Keratinocyte (primary cell): ENCODE results near the gene CKM. TPM values are rescaled to one million over a fixed set of nuclear protein-coding genes. Genes with fewer than 3 reads are reported as not detected.

Experiments used
- DNase-seq: peaks from one replicate; pipeline ENCODE4 v3.0.0-alpha.2; 2011; ENCODE audit warnings: low read depth, missing footprints, low spot score
- FAIRE-seq: peaks from 2 replicates; lab custom pipeline; 2011; peaks lifted over from hg19 to GRCh38; lab: Jason Lieb, UNC
- H2AFZ ChIP-seq: 2 replicates; pipeline ENCODE4 v1.6.0; 2012; ENCODE audit warnings: low read length, control low read depth, inconsistent platforms; ENCODE audit not compliant: control insufficient read depth
- H3K27ac ChIP-seq: 2 replicates; pipeline ENCODE4 v1.5.1; 2011; ENCODE audit warnings: low read length; ENCODE audit not compliant: control insufficient read depth, insufficient read depth
- H3K27me3 ChIP-seq: 3 replicates; pipeline ENCODE4 v1.6.0; 2011; ENCODE audit warnings: low read length; ENCODE audit not compliant: control insufficient read depth, insufficient read depth; ENCODE audit errors: extremely low read depth
- H3K36me3 ChIP-seq, 2 experiments: 2 replicates in 1 of 2; 3 replicates in 1 of 2; pipeline ENCODE4 v1.5.1; 2011; ENCODE audit warnings: low read length in 2 of 2, mild to moderate bottlenecking in 1 of 2; ENCODE audit not compliant: control insufficient read depth in 2 of 2, insufficient read depth in 2 of 2; ENCODE audit errors: extremely low read depth in 1 of 2
- H3K4me1 ChIP-seq: 3 replicates; pipeline ENCODE4 v1.5.1; 2011; ENCODE audit warnings: low read length; ENCODE audit not compliant: control insufficient read depth, insufficient read depth; ENCODE audit errors: extremely low read depth
- H3K4me2 ChIP-seq: 3 replicates; pipeline ENCODE4 v1.6.0; 2011; ENCODE audit warnings: low read depth, low read length; ENCODE audit not compliant: control insufficient read depth, insufficient read depth; ENCODE audit errors: extremely low read depth
- H3K4me3 ChIP-seq, 3 experiments: fragments of 200-600 bp in 1 of 3; sonication (generic) in 1 of 3; 2 replicates in 2 of 3; 3 replicates in 1 of 3; pipeline ENCODE4 v1.5.1; 2011 to 2016; ENCODE audit warnings: low read length in 3 of 3, mild to moderate bottlenecking in 3 of 3, control low read depth in 2 of 3, inconsistent platforms in 1 of 3, low read depth in 1 of 3, mixed read lengths in 1 of 3, mixed run types in 1 of 3, moderate library complexity in 1 of 3; ENCODE audit not compliant: control insufficient read depth in 2 of 3, insufficient read depth in 2 of 3; ENCODE audit errors: extremely low read depth in 1 of 3
- H3K79me2 ChIP-seq: 2 replicates; pipeline ENCODE4 v1.6.0; 2012; ENCODE audit warnings: low read length; ENCODE audit not compliant: control insufficient read depth, insufficient read depth
- H3K9ac ChIP-seq: 3 replicates; pipeline ENCODE4 v1.6.0; 2011; ENCODE audit warnings: low read length; ENCODE audit not compliant: control insufficient read depth, insufficient read depth; ENCODE audit errors: extremely low read depth
- H3K9me1 ChIP-seq: 3 replicates; pipeline ENCODE4 v1.6.0; 2011; ENCODE audit warnings: low read length; ENCODE audit not compliant: control insufficient read depth, insufficient read depth; ENCODE audit errors: extremely low read depth
- H3K9me3 ChIP-seq: 2 replicates; pipeline ENCODE4 v1.5.1; 2012; ENCODE audit warnings: low read depth, low read length; ENCODE audit not compliant: control insufficient read depth
- H4K20me1 ChIP-seq: 3 replicates; pipeline ENCODE4 v1.6.0; 2011; ENCODE audit warnings: low read length; ENCODE audit not compliant: control insufficient read depth, insufficient read depth; ENCODE audit errors: extremely low read depth
- CTCF ChIP-seq, 3 experiments: IDR thresholded peaks in 1 of 3; conservative IDR thresholded peaks in 1 of 3; optimal IDR thresholded peaks in 1 of 3; 2 replicates in 2 of 3; 3 replicates in 1 of 3; pipeline versions ENCODE3 to v1.5.1; 2011; ENCODE audit warnings: low read length in 3 of 3, mild to moderate bottlenecking in 3 of 3, moderate library complexity in 2 of 3, control low read depth in 1 of 3, inconsistent platforms in 1 of 3; ENCODE audit not compliant: insufficient read depth in 2 of 3; ENCODE audit errors: extremely low read depth in 1 of 3
- EZH2 ChIP-seq: IDR thresholded peaks from one replicate; pipeline ENCODE4 v1.6.1; 2012; ENCODE audit warnings: inconsistent platforms, mild to moderate bottlenecking, low read length, moderate library complexity
- dilution Hi-C: fragments of 300-500 bp; cut with MboI; formaldehyde crosslinking; loops from one replicate; pipeline ENCODE4 v1.7.0; 2020; ENCODE audit warnings: low sequenced_read_pairs; ENCODE audit not compliant: extremely low pct_ligation_motif_present
- polyA minus RNA-seq, 3 experiments: library from RNA; depleted of rRNA, polyadenylated mRNA; stranded (reverse); fragments of >200 nt; gene quantifications; 1 replicate in 1 of 3; 2 replicates in 1 of 3; 3 replicates in 1 of 3; pipeline ENCODE4 v1.2.3, GENCODE V29; 2011
- polyA plus RNA-seq, 5 experiments: library from polyadenylated mRNA; depleted of rRNA in 3 of 5; stranded (reverse) in 3 of 5; stranded (forward) in 1 of 5; unstranded in 1 of 5; fragments of >200 nt; gene quantifications; 1 replicate in 1 of 5; 2 replicates in 3 of 5; 3 replicates in 1 of 5; pipeline versions ENCODE4 v1.2.1 to v1.2.3, GENCODE V29; 2011 to 2012; ENCODE audit warnings: missing spikeins in 2 of 5, low read depth in 1 of 5, low replicate concordance in 1 of 5

CKM gene
- 0.03 TPM in 1 of 3 replicates, not detected in the others for polyA plus RNA-seq
- polyA plus RNA-seq (2011; ENCODE audit: low read depth), result not detected
- polyA plus RNA-seq (2011; cell fraction: cytosol; rRNA removed), result not detected in 2 replicates
- not detected in 2 replicates for polyA plus RNA-seq (2011; cell fraction: nucleus; rRNA removed)
- polyA plus RNA-seq (2012; ENCODE audit: low replicate concordance), result 0.21 TPM in 1 of 2 replicates, not detected in the other
- polyA minus RNA-seq, result not detected in 3 replicates
- not detected for polyA minus RNA-seq (2011; cell fraction: cytosol; rRNA and poly(A)+ RNA removed)
- polyA minus RNA-seq (2011; cell fraction: nucleus; rRNA and poly(A)+ RNA removed), result not detected in 2 replicates

GRCh38 chr19:45322744-45323281 lies at the start of gene CKM:
TSS of gene CKM (minus strand) at chr19:45322875. CDS start at chr19:45319713, 3,162 bp downstream.
- Histone ChIP-seq H2AFZ (peak within 1 kb of the TSS; percentile 26), H3K79me2 (no peaks in the 10 kb centered on the region), H3K27ac (no peak within 1 kb of the TSS), H3K4me1 (no peaks in the 10 kb centered on the region), H3K4me3 (peak within 1 kb of the TSS in 1 of 3 experiments; percentile 34), H3K9me3 (no peaks in the 10 kb centered on the region), H3K9ac (no peak within 1 kb of the TSS), H3K4me2 (peak within 1 kb of the TSS; percentile 58), H3K27me3 (peaks cover 10% of the 10 kb centered on the region), H3K9me1 (no peaks in the 10 kb centered on the region), H4K20me1 (no peaks in the 10 kb centered on the region), H3K36me3 (no peaks in the 10 kb centered on the region)
- DNase-seq, result no peak
- dilution Hi-C loops, result no loop called here
- no peak for FAIRE-seq
- TF ChIP-seq CTCF (optimal IDR thresholded peaks at IDR 0.05 in 1 of 3, IDR thresholded peaks at IDR 0.05 in 1 of 3, conservative IDR thresholded peaks at IDR 0.05 in 1 of 3; ENCODE audit: extremely low read depth in 1 of 3, insufficient read depth in 2 of 3, low read length in 3 of 3) (no peak), EZH2 (no peak)

- Histone ChIP-seq H3K4me2 (peak within 1 kb of the TSS; percentile 85), H3K9ac (peak within 1 kb of the TSS; percentile 80), H3K9me1 (no peaks in the 10 kb centered on the region), H3K27me3 (no peaks in the 10 kb centered on the region), H2AFZ (peak within 1 kb of the TSS; percentile 87), H3K4me3 (peak within 1 kb of the TSS; percentile 78 to 87 (median 85)), H3K36me3 (peaks cover 4 to 10% of the 10 kb centered on the region in 2 experiments), H3K27ac (peak within 1 kb of the TSS; percentile 78), H4K20me1 (no peaks in the 10 kb centered on the region), H3K9me3 (no peaks in the 10 kb centered on the region), H3K79me2 (peaks cover 14% of the 10 kb centered on the region), H3K4me1 (peaks cover 15% of the 10 kb centered on the region)
- DNase-seq, result peak; percentile 71
- dilution Hi-C loops, result no loop called here
- TF ChIP-seq CTCF (optimal IDR thresholded peaks at IDR 0.05 in 1 of 3, IDR thresholded peaks at IDR 0.05 in 1 of 3, conservative IDR thresholded peaks at IDR 0.05 in 1 of 3; ENCODE audit: extremely low read depth in 1 of 3, insufficient read depth in 2 of 3, low read length in 3 of 3), result no peak
- TF ChIP-seq EZH2, result no peak
- peak; percentile 76 for FAIRE-seq
Observed at GRCh38 chr19:45370410-45371204, 47.9 kb upstream of the CKM start, which contains the start of gene ERCC2. TSS of gene ERCC2 (minus strand) at chr19:45370573. CDS start at chr19:45370540, 33 bp downstream.
